Type B pancreatic cell (in vitro differentiated cells): ENCODE results near the gene PLCL1. TPM values are rescaled to one million over a fixed set of nuclear protein-coding genes. Genes with fewer than 3 reads are reported as not detected.

Source experiments
- DNase-seq: peaks from one replicate; pipeline ENCODE4 v3.0.0; 2021; ENCODE audit warnings: mixed read lengths; ENCODE audit not compliant: unreplicated experiment; ENCODE audit errors: extremely low spot score
- H3K27ac Mint-ChIP-seq: 2 replicates; pipeline ENCODE4 v1.8.0; 2021; ENCODE audit warnings: mild to moderate bottlenecking, mixed read lengths
- H3K27me3 Mint-ChIP-seq: 2 replicates; pipeline ENCODE4 v1.8.0; 2021; ENCODE audit warnings: mixed read lengths
- H3K36me3 Mint-ChIP-seq: 2 replicates; pipeline ENCODE4 v1.8.0; 2021; ENCODE audit warnings: mixed read lengths
- H3K4me1 Mint-ChIP-seq: one replicate; pipeline ENCODE4 v1.8.0; 2021; ENCODE audit warnings: mixed read lengths; ENCODE audit not compliant: unreplicated experiment
- H3K4me3 Mint-ChIP-seq: 2 replicates; pipeline ENCODE4 v1.8.0; 2021; ENCODE audit warnings: mild to moderate bottlenecking, mixed read lengths
- H3K9me3 Mint-ChIP-seq: 2 replicates; pipeline ENCODE4 v1.8.0; 2021; ENCODE audit warnings: mixed read lengths
- total RNA-seq: library from RNA; stranded (reverse); gene quantifications from 2 replicates; pipeline ENCODE4 v1.2.1, GENCODE V29; 2021; ENCODE audit warnings: low replicate concordance
- TF ChIP-seq, protein P1 (sequence below): fragments of 200-600 bp; sonication (generic); conservative IDR thresholded peaks from 2 replicates; pipeline ENCODE4 v1.5.0; 2021; ENCODE audit warnings: antibody characterized with exemption, mild to moderate bottlenecking

The PLCL1 gene
- total RNA-seq, 1 donor from 2014 or later, result 4.4 TPM

DNA sequence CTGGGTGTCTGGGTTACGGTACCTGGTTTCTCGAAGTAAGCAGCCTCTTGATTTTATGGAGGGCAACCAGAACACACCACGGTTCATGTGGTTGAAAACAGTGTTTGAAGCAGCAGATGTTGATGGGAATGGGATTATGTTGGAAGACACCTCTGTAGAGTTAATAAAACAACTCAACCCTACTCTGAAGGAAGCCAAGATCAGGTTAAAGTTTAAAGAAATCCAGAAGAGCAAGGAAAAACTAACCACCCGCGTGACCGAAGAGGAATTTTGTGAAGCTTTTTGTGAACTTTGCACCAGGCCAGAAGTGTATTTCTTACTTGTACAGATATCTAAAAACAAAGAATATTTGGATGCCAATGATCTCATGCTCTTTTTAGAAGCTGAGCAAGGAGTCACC, 279.8 kb downstream of the PLCL1 start:
- Mint-ChIP-seq H3K9me3 (peaks cover 6% of the 10 kb centered on the region), H3K4me1 (no peaks in the 10 kb centered on the region)
- TF ChIP-seq, protein P1, sequence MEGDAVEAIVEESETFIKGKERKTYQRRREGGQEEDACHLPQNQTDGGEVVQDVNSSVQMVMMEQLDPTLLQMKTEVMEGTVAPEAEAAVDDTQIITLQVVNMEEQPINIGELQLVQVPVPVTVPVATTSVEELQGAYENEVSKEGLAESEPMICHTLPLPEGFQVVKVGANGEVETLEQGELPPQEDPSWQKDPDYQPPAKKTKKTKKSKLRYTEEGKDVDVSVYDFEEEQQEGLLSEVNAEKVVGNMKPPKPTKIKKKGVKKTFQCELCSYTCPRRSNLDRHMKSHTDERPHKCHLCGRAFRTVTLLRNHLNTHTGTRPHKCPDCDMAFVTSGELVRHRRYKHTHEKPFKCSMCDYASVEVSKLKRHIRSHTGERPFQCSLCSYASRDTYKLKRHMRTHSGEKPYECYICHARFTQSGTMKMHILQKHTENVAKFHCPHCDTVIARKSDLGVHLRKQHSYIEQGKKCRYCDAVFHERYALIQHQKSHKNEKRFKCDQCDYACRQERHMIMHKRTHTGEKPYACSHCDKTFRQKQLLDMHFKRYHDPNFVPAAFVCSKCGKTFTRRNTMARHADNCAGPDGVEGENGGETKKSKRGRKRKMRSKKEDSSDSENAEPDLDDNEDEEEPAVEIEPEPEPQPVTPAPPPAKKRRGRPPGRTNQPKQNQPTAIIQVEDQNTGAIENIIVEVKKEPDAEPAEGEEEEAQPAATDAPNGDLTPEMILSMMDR, result no peak

DNA sequence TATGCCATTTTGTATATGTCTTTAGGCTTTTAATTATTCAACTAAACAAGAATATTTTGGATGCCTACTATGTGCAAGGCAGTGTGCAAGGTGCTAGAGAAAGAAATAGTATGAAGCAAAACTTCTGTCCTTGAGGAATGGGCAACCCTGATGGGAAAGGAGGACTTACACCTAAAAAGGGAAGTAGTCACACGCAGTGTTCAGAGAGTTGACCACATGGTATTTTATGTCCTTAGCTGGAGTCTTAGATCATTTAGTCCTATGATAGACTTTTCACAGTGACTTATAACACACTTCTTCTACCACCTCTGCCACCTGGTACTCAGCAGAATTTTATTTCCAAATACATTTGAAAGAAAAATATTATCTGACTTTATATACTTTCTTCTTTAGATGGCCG, 291.6 kb downstream of the PLCL1 start:
- no peaks in the 10 kb centered on the region for H3K4me1 Mint-ChIP-seq
- H3K4me3 Mint-ChIP-seq, result no peak overlapping the region
- peaks cover 3% of the 10 kb centered on the region for H3K36me3 Mint-ChIP-seq

More for the DNA sequence above, 279.8 kb downstream of the PLCL1 start:
- no peak overlapping the region for H3K27ac Mint-ChIP-seq
- H3K4me3 Mint-ChIP-seq, result no peak overlapping the region
- H3K27me3 Mint-ChIP-seq, result no peaks in the 10 kb centered on the region
- no peak for DNase-seq
- no peaks in the 10 kb centered on the region for H3K36me3 Mint-ChIP-seq

DNA sequence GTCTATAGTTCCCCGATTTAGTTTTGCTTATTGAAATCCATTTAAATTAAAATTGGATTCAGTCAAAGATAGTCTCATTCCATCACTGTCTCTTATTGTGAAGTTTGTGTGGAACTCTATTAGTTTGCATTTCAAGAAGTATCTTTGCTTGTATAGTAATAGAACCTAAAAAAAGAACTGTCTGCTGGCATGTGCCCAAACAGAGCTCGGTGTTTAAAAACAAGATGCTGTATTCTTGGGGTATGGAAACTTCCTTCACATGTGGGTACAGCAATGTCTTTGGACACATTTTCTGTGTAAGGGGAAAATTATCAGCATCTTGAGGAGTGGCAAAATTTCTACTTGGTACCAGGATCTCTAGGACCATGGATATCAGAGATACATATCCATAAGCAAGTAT, 292.6 kb downstream of the PLCL1 start:
- Mint-ChIP-seq H3K36me3 (peaks cover 3% of the 10 kb centered on the region), H3K4me3 (no peak overlapping the region), H3K27me3 (peaks cover 7% of the 10 kb centered on the region), H3K27ac (no peak overlapping the region), H3K9me3 (no peaks in the 10 kb centered on the region), H3K4me1 (no peaks in the 10 kb centered on the region)
- DNase-seq, result no peak
- TF ChIP-seq, protein P1, result no peak

More for the DNA sequence above, 291.6 kb downstream of the PLCL1 start:
- no peaks in the 10 kb centered on the region for H3K9me3 Mint-ChIP-seq
- no peak overlapping the region for H3K27ac Mint-ChIP-seq
- no peak for DNase-seq
- H3K27me3 Mint-ChIP-seq, result peaks cover 7% of the 10 kb centered on the region
- TF ChIP-seq, protein P1, result no peak

DNA sequence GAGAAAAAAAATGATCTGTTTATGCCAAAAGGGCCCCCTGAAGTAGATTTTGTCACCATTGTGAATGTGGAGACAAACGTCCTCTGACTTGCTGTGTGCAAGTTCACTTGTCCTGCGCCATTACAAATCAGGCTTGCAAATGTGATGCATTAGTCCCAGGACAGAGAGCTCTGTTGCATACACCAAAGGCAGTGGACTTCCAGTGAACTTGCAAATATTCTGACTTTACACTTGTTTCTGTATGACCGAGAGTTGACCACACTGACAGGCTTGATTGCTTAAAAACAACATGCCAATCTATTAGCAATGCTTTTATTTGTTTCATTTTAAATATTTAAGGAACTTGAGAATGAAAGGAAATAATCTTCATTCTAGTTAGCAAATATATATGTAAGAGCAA, 293.2 kb downstream of the PLCL1 start:
- Mint-ChIP-seq H3K9me3 (peaks cover 6% of the 10 kb centered on the region), H3K4me3 (no peak overlapping the region), H3K36me3 (no peaks in the 10 kb centered on the region), H3K4me1 (no peaks in the 10 kb centered on the region), H3K27me3 (peaks cover 7% of the 10 kb centered on the region), H3K27ac (no peak overlapping the region)
- DNase-seq, result no peak
- TF ChIP-seq, protein P1, result no peak

DNA sequence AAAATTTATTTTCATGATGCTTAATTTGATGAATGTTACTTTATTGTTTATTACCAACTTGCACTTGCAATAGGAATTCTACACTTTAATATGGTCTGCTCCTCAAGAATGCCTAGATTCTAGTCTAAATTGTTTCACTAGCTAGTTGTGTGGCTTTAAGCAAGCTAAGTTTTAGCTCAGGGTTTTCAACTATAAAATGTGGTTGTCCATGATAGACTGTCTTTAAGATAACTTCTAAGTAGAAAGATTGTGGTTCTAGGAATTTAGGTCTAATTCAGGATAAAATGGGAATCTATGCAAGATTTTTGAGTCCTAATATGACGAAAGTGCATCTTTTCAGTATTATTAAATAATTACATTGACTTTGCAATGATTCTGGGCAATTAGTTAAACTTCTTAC, 294.0 kb downstream of the PLCL1 start:
- Mint-ChIP-seq H3K27me3 (peaks cover 7% of the 10 kb centered on the region), H3K4me1 (no peaks in the 10 kb centered on the region), H3K36me3 (no peaks in the 10 kb centered on the region), H3K27ac (no peak overlapping the region), H3K9me3 (peaks cover 6% of the 10 kb centered on the region), H3K4me3 (no peak overlapping the region)
- TF ChIP-seq, protein P1, result no peak
- no peak for DNase-seq

GRCh38 chr2:198098918-198099317, 294.5 kb downstream of the PLCL1 start:
- no peak overlapping the region for H3K27ac Mint-ChIP-seq
- no peaks in the 10 kb centered on the region for H3K4me1 Mint-ChIP-seq
- TF ChIP-seq, protein P1, result no peak
- H3K27me3 Mint-ChIP-seq, result peaks cover 7% of the 10 kb centered on the region
- no peaks in the 10 kb centered on the region for H3K36me3 Mint-ChIP-seq
- no peak for DNase-seq
- peaks cover 6% of the 10 kb centered on the region for H3K9me3 Mint-ChIP-seq
- no peak overlapping the region for H3K4me3 Mint-ChIP-seq
